ENCODE measurements around the gene KRT6A.

The KRT6A gene

DNA sequence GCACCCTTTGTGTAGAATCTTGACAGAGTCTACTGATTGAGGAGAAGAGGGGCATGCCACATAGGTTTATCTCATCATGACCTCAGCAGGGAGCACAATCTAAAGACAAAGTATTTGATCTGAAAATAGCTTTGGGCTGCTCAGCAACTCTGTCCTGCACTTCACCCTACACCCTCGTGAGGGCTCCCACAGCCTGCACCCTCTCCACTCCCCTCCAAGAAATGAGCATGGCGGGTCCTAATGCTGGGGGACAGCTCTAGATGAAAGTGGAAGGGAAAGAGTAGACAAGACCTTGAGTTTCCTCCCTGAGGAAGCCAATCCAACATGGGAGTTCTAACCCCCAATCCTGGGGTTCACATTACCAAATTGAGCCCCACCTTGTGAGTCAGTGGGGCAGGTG, 37.8 kb upstream of the KRT6A start:
- Histone ChIP-seq H3K9ac (ENCODE audit: low read length) (no peak overlapping the region), H3K27me3 (ENCODE audit: control insufficient read depth, insufficient read depth, low read length) (no peaks in the 10 kb centered on the region), H3K4me1 (ENCODE audit: control insufficient read depth, insufficient read depth, low read length) (no peaks in the 10 kb centered on the region), H3K36me3 (ENCODE audit: control insufficient read depth, insufficient read depth, low read length) (no peaks in the 10 kb centered on the region), H3K27ac (ENCODE audit: low read depth, low read length) (no peak overlapping the region), H3K4me3 (ENCODE audit: low read length) (no peak overlapping the region)

DNA sequence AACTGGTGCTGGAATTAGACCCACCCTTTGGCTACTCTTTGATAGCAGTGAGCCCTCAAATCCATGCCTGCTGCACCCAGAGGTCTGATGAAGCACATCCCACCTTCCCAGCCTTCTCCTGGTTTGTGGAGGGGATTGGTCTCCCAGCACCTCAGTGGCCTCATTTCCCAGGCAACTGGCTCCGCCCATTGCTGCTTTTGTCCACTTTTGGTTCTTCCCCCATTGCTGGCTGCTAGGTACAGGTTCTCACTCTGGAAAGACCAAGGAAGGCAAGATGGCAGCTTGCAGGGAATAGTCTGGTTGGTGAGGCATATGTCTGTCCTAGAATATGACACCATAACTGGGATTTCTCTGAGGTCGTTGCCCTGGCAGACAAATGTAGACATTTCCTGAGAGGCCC, 37.3 kb upstream of the KRT6A start:
- Histone ChIP-seq H3K36me3 (ENCODE audit: control insufficient read depth, insufficient read depth, low read length) (no peaks in the 10 kb centered on the region), H3K4me1 (ENCODE audit: control insufficient read depth, insufficient read depth, low read length) (no peaks in the 10 kb centered on the region), H3K27me3 (ENCODE audit: control insufficient read depth, insufficient read depth, low read length) (no peaks in the 10 kb centered on the region), H3K9ac (ENCODE audit: low read length) (no peak overlapping the region), H3K4me3 (ENCODE audit: low read length) (no peak overlapping the region), H3K27ac (ENCODE audit: low read depth, low read length) (no peak overlapping the region)

DNA sequence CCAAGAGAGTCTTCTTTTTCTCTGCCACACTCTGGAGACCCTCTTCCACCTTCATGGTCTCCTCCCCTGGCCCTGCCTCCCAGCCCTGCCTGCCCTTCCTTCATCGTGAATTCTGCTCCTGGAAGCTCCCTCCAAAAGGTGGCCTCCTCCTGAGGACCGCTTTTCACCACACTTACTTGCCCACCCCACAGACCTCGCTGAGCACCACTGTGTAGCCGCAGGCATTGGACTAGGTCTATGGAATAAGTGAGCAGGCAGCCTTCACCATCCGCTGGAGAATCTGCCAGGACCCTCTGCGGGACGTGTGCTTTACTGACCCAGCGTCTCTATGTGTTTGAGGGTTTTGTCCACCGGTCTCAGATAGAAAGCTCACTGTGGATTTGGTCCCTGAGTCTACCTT, 36.8 kb upstream of the KRT6A start:
- H3K9ac ChIP-seq (ENCODE audit: low read length) = no peak overlapping the region
- H3K27ac ChIP-seq (ENCODE audit: low read depth, low read length) = no peak overlapping the region
- H3K4me3 ChIP-seq (ENCODE audit: low read length) = no peak overlapping the region
- H3K36me3 ChIP-seq (ENCODE audit: control insufficient read depth, insufficient read depth, low read length) = no peaks in the 10 kb centered on the region
- H3K27me3 ChIP-seq (ENCODE audit: control insufficient read depth, insufficient read depth, low read length) = no peaks in the 10 kb centered on the region
- H3K4me1 ChIP-seq (ENCODE audit: control insufficient read depth, insufficient read depth, low read length) = no peaks in the 10 kb centered on the region

DNA sequence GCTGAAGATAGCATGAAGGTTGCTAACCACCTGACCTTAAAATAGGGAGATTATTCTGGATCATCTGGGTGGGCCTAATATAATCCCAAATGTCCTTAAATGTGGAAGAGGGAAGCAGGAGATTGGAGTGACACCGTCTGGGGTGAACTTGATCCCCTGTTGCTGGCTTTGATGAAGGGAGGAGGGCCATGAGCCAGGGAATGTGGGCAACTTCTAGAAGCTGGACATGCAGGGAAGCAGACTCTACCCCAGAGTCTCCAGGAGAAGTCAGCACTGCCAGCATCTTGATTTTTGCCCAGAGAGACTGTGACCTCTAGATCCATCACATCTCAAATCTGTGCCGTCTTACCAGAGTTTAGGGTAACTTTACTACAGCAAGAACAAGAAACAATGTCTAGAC, 36.4 kb upstream of the KRT6A start:
- Histone ChIP-seq H3K9ac (ENCODE audit: low read length) (no peak overlapping the region), H3K36me3 (ENCODE audit: control insufficient read depth, insufficient read depth, low read length) (no peaks in the 10 kb centered on the region), H3K4me1 (ENCODE audit: control insufficient read depth, insufficient read depth, low read length) (no peaks in the 10 kb centered on the region), H3K27me3 (ENCODE audit: control insufficient read depth, insufficient read depth, low read length) (no peaks in the 10 kb centered on the region), H3K27ac (ENCODE audit: low read depth, low read length) (no peak overlapping the region), H3K4me3 (ENCODE audit: low read length) (no peak overlapping the region)

DNA sequence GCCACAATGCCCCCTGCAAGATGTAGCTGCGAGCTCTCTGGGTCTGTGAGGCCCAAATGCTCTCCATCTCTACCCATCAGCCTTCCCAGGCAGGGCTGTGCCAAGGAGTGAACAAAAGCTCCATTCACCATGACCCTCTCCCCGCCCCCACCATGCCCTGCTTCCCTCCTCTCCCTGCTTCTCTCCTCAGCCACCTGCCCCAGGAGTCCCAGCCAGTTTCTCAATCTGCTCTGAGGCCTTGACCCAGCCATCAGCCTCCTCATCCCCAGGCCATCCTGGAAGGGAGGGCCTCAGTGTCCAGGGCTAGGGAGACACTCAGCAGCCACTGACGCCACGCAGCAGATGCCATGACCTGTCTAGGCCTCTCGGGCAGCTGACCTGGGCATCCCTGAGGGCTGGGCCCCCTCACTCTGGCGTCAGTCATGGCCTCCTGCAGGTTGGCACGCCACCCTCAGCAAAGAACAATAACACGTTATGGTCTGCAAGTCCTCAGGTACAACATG, 35.6 kb upstream of the KRT6A start:
- no peak overlapping the region for H3K27ac ChIP-seq (ENCODE audit: low read depth, low read length)
- no peak overlapping the region for H3K4me3 ChIP-seq (ENCODE audit: low read length)
- peaks cover 3% of the 10 kb centered on the region for H3K27me3 ChIP-seq (ENCODE audit: control insufficient read depth, insufficient read depth, low read length)
- no peaks in the 10 kb centered on the region for H3K36me3 ChIP-seq (ENCODE audit: control insufficient read depth, insufficient read depth, low read length)
- H3K4me1 ChIP-seq (ENCODE audit: control insufficient read depth, insufficient read depth, low read length) = no peaks in the 10 kb centered on the region
- no peak overlapping the region for H3K9ac ChIP-seq (ENCODE audit: low read length)

DNA sequence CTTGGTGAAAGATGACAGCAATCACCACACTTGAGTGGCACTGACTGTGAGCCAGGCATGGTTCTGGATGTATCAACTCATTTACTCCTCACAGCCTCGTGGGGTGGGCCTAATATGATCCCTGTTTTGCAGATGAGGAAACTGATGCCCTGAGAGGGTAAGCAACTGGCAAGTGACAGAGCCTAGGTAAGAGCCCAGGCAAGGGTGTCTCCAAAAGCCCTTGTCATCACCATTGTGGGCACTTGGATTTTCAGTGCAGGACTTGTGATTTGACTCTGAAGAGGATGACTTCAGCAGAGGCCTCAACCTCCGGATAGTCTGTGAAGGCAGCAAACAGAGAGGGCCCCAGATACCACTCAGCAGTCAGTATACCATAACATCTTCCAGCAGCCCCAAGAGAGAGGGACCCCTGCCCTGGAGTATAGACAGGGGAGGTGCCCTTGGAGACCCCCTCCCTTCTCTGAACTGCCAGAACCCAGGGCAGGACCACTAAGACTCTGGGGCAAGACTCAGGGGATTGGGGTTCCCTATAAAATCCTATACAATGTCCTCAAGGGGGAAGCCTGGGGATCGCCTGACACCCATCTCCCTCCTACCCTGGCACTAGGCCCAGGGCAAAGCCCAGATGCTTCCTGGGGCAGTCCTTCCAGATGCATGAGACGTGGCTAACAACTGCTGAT, 34.2 kb upstream of the KRT6A start:
- H3K9ac ChIP-seq (ENCODE audit: low read length) = no peak overlapping the region
- no peaks in the 10 kb centered on the region for H3K36me3 ChIP-seq (ENCODE audit: control insufficient read depth, insufficient read depth, low read length)
- H3K4me3 ChIP-seq (ENCODE audit: low read length) = no peak overlapping the region
- no peaks in the 10 kb centered on the region for H3K4me1 ChIP-seq (ENCODE audit: control insufficient read depth, insufficient read depth, low read length)
- H3K27ac ChIP-seq (ENCODE audit: low read depth, low read length) = no peak overlapping the region
- H3K27me3 ChIP-seq (ENCODE audit: control insufficient read depth, insufficient read depth, low read length) = peaks cover 3% of the 10 kb centered on the region

DNA sequence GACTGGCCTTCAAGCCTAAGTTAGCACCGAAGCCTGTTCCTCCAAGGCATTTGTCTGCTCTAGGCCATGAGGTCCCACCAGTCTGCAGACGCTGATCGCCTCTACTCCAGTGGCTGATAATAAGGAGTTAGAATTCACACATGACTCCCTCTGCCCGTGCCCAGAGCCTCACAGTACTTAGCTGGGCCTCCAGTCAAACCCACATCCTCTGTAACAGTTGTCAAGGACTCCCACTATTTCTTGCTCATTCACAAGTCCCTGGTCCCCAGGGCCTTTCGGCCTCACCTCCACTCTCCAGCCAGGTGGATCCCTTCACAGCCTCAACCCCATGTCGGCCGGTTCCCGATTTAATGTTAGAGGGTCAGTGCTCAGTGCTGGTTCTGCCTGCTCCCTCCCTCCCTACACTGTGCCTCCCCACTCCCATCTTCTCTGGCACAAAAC, 33.5 kb upstream of the KRT6A start:
- H3K27me3 ChIP-seq (ENCODE audit: control insufficient read depth, insufficient read depth, low read length) = peaks cover 3% of the 10 kb centered on the region
- no peak overlapping the region for H3K4me3 ChIP-seq (ENCODE audit: low read length)
- H3K4me1 ChIP-seq (ENCODE audit: control insufficient read depth, insufficient read depth, low read length) = peaks cover 4% of the 10 kb centered on the region
- no peak overlapping the region for H3K9ac ChIP-seq (ENCODE audit: low read length)
- no peak overlapping the region for H3K27ac ChIP-seq (ENCODE audit: low read depth, low read length)
- no peaks in the 10 kb centered on the region for H3K36me3 ChIP-seq (ENCODE audit: control insufficient read depth, insufficient read depth, low read length)

DNA sequence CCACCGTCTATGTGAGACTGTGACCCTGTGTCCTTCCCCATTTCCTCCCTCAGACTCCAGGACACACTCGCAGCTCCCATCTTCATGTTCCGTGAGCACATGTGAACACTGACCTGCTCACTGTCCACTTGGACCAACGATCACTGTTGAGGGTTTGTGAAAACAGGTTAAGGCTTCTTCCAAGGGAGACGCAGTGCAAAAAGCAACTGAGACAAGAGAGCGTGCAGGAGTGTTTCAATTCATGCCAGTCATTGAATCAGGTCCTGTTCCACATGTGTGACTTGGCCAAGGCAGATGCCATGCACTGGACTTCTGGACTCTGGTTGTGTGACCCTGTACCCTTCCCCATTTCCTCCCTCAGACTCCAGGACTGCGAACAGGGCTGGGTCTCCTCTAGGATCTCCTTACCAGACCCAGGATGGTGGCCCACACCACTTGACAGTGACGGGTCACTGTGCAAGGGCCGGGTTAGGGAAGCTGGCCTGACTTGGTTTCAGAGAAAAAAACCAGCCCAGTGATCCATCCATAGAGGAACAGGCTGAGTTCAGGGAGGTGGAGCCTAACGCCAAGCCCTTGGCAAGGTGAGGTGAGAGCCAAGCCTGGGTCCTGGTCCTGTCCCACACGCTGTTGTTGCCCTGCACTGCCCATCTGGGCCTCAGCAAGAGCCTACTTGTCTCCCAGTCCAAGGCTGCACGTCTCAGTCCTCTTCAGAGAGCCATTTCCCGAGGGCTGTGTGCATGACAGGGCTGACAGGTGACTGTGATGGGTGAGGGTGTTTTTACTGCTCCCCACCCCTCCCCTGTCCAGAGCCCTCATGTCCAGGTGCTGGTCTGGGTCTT, 32.8 kb upstream of the KRT6A start:
- no peak overlapping the region for H3K9ac ChIP-seq (ENCODE audit: low read length)
- H3K27ac ChIP-seq (ENCODE audit: low read depth, low read length) = no peak overlapping the region

DNA sequence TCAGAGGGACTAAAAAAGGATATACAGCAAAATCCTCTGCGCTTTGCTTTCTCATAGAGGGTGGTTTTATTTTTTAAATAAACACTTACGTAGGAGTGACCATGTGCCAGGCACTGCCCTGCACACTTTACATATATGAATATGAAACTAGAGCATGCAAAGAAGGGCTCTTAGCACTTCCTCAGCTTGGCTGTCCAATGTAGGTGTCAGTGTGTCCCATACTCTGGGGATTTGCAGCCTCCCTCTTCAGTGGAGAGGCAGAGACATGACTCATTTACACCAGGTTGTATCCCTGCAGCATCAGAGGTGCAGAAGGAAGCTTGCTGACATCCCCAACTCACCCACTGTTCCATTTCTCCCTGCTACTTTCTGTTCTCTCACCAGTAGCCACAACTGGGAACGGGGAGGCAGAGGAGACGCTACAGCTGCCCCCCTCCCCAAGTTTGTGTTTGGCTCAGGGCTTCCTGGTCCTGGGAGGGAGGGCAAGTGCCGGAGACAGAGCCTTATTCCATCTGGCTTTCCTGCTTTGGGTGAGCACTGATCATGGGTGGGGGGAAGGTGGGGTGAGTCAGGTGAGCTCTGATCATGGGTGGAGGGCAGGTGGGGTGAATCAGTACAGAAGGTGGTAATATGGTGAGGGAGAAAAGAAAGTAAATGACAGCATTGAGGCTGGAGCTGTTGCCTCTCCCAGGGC, 32.0 kb upstream of the KRT6A start:
- Histone ChIP-seq H3K4me1 (ENCODE audit: control insufficient read depth, insufficient read depth, low read length) (peaks cover 4% of the 10 kb centered on the region), H3K27ac (ENCODE audit: low read depth, low read length) (no peak overlapping the region), H3K36me3 (ENCODE audit: control insufficient read depth, insufficient read depth, low read length) (no peaks in the 10 kb centered on the region), H3K9ac (ENCODE audit: low read length) (no peak overlapping the region), H3K27me3 (ENCODE audit: control insufficient read depth, insufficient read depth, low read length) (peaks cover 3% of the 10 kb centered on the region), H3K4me3 (ENCODE audit: low read length) (no peak overlapping the region)

More for the DNA sequence above, 32.8 kb upstream of the KRT6A start:
- no peaks in the 10 kb centered on the region for H3K36me3 ChIP-seq (ENCODE audit: control insufficient read depth, insufficient read depth, low read length)
- H3K4me3 ChIP-seq (ENCODE audit: low read length) = no peak overlapping the region
- H3K27me3 ChIP-seq (ENCODE audit: control insufficient read depth, insufficient read depth, low read length) = peaks cover 3% of the 10 kb centered on the region
- peaks cover 4% of the 10 kb centered on the region for H3K4me1 ChIP-seq (ENCODE audit: control insufficient read depth, insufficient read depth, low read length)

DNA sequence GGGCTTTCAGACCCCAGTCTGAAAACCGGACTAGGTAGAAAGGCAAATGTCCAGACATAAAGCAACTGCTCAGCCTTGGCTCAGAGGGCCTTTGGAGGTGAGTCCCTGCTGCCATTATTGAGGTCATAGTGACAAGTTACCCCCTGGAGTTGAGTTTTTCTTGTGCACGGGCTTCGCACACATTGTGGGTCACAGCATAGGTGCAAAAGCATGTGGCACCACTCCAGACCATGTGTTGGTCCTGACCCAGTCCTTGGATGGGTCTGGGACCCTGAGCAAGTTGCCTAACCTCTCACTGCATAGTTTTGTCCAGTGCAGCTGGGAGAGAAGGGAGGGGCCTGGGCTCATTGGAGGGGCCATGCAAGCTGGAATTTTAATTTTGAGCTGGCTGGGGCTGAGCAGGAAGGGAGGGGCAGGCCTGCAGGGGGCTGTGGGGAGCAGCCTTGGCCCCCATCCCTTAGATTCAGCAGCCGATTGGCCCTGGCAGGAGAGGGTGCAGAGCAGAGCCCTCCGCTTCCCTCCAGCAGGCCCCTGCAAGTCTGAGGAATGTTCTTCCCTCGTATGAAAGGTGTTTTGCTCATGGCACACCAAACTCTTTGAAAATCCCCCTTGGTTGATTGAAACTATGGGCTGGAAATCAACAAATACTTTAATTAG, 31.3 kb upstream of the KRT6A start:
- H3K27me3 ChIP-seq (ENCODE audit: control insufficient read depth, insufficient read depth, low read length) = peaks cover 3% of the 10 kb centered on the region
- no peak overlapping the region for H3K4me3 ChIP-seq (ENCODE audit: low read length)
- no peak overlapping the region for H3K9ac ChIP-seq (ENCODE audit: low read length)
- H3K27ac ChIP-seq (ENCODE audit: low read depth, low read length) = no peak overlapping the region
- peaks cover 4% of the 10 kb centered on the region for H3K4me1 ChIP-seq (ENCODE audit: control insufficient read depth, insufficient read depth, low read length)
- H3K36me3 ChIP-seq (ENCODE audit: control insufficient read depth, insufficient read depth, low read length) = no peaks in the 10 kb centered on the region

DNA sequence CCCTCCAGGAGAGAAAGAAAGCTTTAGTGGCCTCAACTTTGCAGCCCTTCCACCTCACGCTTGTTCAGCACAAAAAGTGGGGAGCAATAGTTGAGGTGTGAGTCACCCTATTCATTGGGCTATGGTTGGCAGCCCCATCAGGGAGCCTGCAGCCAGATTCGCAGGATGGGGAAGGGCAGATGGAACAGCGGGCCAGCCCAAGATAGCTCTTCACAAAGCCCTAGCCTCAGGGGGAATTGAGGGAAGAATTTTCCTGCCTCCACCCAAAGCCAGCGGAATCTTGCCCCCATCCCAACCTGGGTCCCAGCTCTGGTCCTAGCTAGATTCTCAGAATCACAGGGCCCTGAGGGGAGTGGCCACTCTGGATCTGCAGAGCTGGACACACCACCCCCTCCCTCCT, 30.8 kb upstream of the KRT6A start:
- Histone ChIP-seq H3K27ac (ENCODE audit: low read depth, low read length) (no peak overlapping the region), H3K27me3 (ENCODE audit: control insufficient read depth, insufficient read depth, low read length) (peaks cover 3% of the 10 kb centered on the region), H3K9ac (ENCODE audit: low read length) (no peak overlapping the region), H3K4me3 (ENCODE audit: low read length) (no peak overlapping the region), H3K4me1 (ENCODE audit: control insufficient read depth, insufficient read depth, low read length) (peaks cover 4% of the 10 kb centered on the region), H3K36me3 (ENCODE audit: control insufficient read depth, insufficient read depth, low read length) (no peaks in the 10 kb centered on the region)

Measured in rectal smooth muscle tissue (tissue), 1 donor.